ENCODE results near the gene TPPP2. TPM values are rescaled to one million over a fixed set of nuclear protein-coding genes. Genes with fewer than 3 reads are reported as not detected.
"Not testable (repeated sequence)": the region's sequence is repeated elsewhere in the genome, so short reads cannot be mapped to it uniquely, and the experiment has no call there.

Gene TPPP2
- polyA plus RNA-seq, 4 donors: 0.10 to 0.34 TPM; not detected in 2

GRCh38 chr14:21038441-21039422 is 8.7 kb downstream of the TPPP2 start:
- Histone ChIP-seq H3K27me3 (ENCODE audit: control insufficient read depth in 3 of 3, insufficient read depth in 3 of 3, low read length in 3 of 3) (no peaks in the 10 kb centered on the region), H3K9me3 (ENCODE audit: control insufficient read depth in 2 of 2, insufficient read depth in 1 of 2, low read depth in 1 of 2, low read length in 1 of 2) (no peaks in the 10 kb centered on the region), H3K27ac (ENCODE audit: low read depth in 1 of 3, low read length in 2 of 3) (peak overlapping the region in 2 of 3 donors; percentile 30 to 69), H3K4me3 (ENCODE audit: low read depth in 1 of 3, low read length in 3 of 3) (no peak overlapping the region), H3K36me3 (ENCODE audit: control insufficient read depth in 3 of 3, insufficient read depth in 2 of 3, low read depth in 1 of 3, low read length in 3 of 3) (no peaks in the 10 kb centered on the region), H3K4me1 (ENCODE audit: control insufficient read depth in 3 of 3, insufficient read depth in 2 of 3, low read depth in 1 of 3, low read length in 2 of 3) (peaks cover 0 to 34% (median 5%) of the 10 kb centered on the region in 3 donors)
- peak; percentile 69 to 76 for DNase-seq
- 12 to 25% (median 20%) methylated on average over 10 of the region's 10 CpGs for WGBS, 3 donors
- FAIRE-seq: no peak

- Histone ChIP-seq H3K36me3 (ENCODE audit: control insufficient read depth in 3 of 3, insufficient read depth in 2 of 3, low read depth in 1 of 3, low read length in 3 of 3) (no peaks in the 10 kb centered on the region), H3K27me3 (ENCODE audit: control insufficient read depth in 3 of 3, insufficient read depth in 3 of 3, low read length in 3 of 3) (no peaks in the 10 kb centered on the region), H3K9me3 (ENCODE audit: control insufficient read depth in 2 of 2, insufficient read depth in 1 of 2, low read depth in 1 of 2, low read length in 1 of 2) (no peaks in the 10 kb centered on the region), H3K27ac (ENCODE audit: low read depth in 1 of 3, low read length in 2 of 3) (peak overlapping the region in 2 of 3 donors; percentile 30 to 69), H3K4me1 (ENCODE audit: control insufficient read depth in 3 of 3, insufficient read depth in 2 of 3, low read depth in 1 of 3, low read length in 2 of 3) (peaks cover 0 to 37% (median 5%) of the 10 kb centered on the region in 3 donors), H3K4me3 (ENCODE audit: low read depth in 1 of 3, low read length in 3 of 3) (no peak overlapping the region)
- DNase-seq: peak; percentile 68 to 78
- 44 to 50% (median 45%) methylated on average over 8 of the region's 8 CpGs for WGBS, 3 donors
- no peak for FAIRE-seq
Observed at GRCh38 chr14:21039585-21040369, 9.8 kb downstream of the TPPP2 start.

GRCh38 chr14:21040370-21040925 is 10.4 kb downstream of the TPPP2 start:
- no peaks in the 10 kb centered on the region for H3K9me3 ChIP-seq (ENCODE audit: control insufficient read depth in 2 of 2, insufficient read depth in 1 of 2, low read depth in 1 of 2, low read length in 1 of 2)
- H3K27ac ChIP-seq (ENCODE audit: low read depth in 1 of 3, low read length in 2 of 3): no peak overlapping the region
- H3K27me3 ChIP-seq (ENCODE audit: control insufficient read depth in 3 of 3, insufficient read depth in 3 of 3, low read length in 3 of 3): no peaks in the 10 kb centered on the region
- DNase-seq: no peak
- 75 to 80% (median 77%) methylated on average over 8 of the region's 8 CpGs for WGBS, 3 donors
- no peak overlapping the region for H3K4me3 ChIP-seq (ENCODE audit: low read depth in 1 of 3, low read length in 3 of 3)
- peaks cover 0 to 37% (median 5%) of the 10 kb centered on the region in 3 donors for H3K4me1 ChIP-seq (ENCODE audit: control insufficient read depth in 3 of 3, insufficient read depth in 2 of 3, low read depth in 1 of 3, low read length in 2 of 3)
- FAIRE-seq: no peak
- H3K36me3 ChIP-seq (ENCODE audit: control insufficient read depth in 3 of 3, insufficient read depth in 2 of 3, low read depth in 1 of 3, low read length in 3 of 3): no peaks in the 10 kb centered on the region

- not testable (repeated sequence) for H3K9me3 ChIP-seq (ENCODE audit: control insufficient read depth in 2 of 2, insufficient read depth in 1 of 2, low read depth in 1 of 2, low read length in 1 of 2); DNase-seq; FAIRE-seq; H3K4me3 ChIP-seq (ENCODE audit: low read depth in 1 of 3, low read length in 3 of 3); H3K27me3 ChIP-seq (ENCODE audit: control insufficient read depth in 3 of 3, insufficient read depth in 3 of 3, low read length in 3 of 3); H3K27ac ChIP-seq (ENCODE audit: low read depth in 1 of 3, low read length in 2 of 3); H3K36me3 ChIP-seq (ENCODE audit: control insufficient read depth in 3 of 3, insufficient read depth in 2 of 3, low read depth in 1 of 3, low read length in 3 of 3)
- WGBS, 3 donors: 73 to 83% (median 76%) methylated on average over 3 of the region's 3 CpGs
- H3K4me1 ChIP-seq (ENCODE audit: control insufficient read depth in 3 of 3, insufficient read depth in 2 of 3, low read depth in 1 of 3, low read length in 2 of 3): peaks cover 0 to 37% (median 5%) of the 10 kb centered on the region in 3 donors
Observed at GRCh38 chr14:21040941-21041340, 10.9 kb downstream of the TPPP2 start.

GRCh38 chr14:21041676-21042433 is 11.8 kb downstream of the TPPP2 start, which contains the start of gene RNASE7:
Gene RNASE7, plus strand, starts transcription at chr14:21042362. Its CDS starts 631 bp downstream, at chr14:21042993.
- Histone ChIP-seq H3K4me3 (ENCODE audit: low read depth in 1 of 3, low read length in 3 of 3) (no peak within 1 kb of the TSS), H3K9me3 (ENCODE audit: control insufficient read depth in 2 of 2, insufficient read depth in 1 of 2, low read depth in 1 of 2, low read length in 1 of 2) (no peaks in the 10 kb centered on the region), H3K27ac (ENCODE audit: low read depth in 1 of 3, low read length in 2 of 3) (no peak within 1 kb of the TSS), H3K27me3 (ENCODE audit: control insufficient read depth in 3 of 3, insufficient read depth in 3 of 3, low read length in 3 of 3) (no peaks in the 10 kb centered on the region), H3K4me1 (ENCODE audit: control insufficient read depth in 3 of 3, insufficient read depth in 2 of 3, low read depth in 1 of 3, low read length in 2 of 3) (peaks cover 0 to 33% (median 5%) of the 10 kb centered on the region in 3 donors), H3K36me3 (ENCODE audit: control insufficient read depth in 3 of 3, insufficient read depth in 2 of 3, low read depth in 1 of 3, low read length in 3 of 3) (no peaks in the 10 kb centered on the region)
- FAIRE-seq: no peak
- DNase-seq: no peak
- WGBS, 3 donors: 68 to 79% (median 78%) methylated on average over 11 of the region's 11 CpGs

- DNase-seq (no peak), FAIRE-seq (no peak)
- Histone ChIP-seq H3K36me3 (ENCODE audit: control insufficient read depth in 3 of 3, insufficient read depth in 2 of 3, low read depth in 1 of 3, low read length in 3 of 3) (no peaks in the 10 kb centered on the region), H3K27me3 (ENCODE audit: control insufficient read depth in 3 of 3, insufficient read depth in 3 of 3, low read length in 3 of 3) (no peaks in the 10 kb centered on the region), H3K4me3 (ENCODE audit: low read depth in 1 of 3, low read length in 3 of 3) (no peak overlapping the region), H3K4me1 (ENCODE audit: control insufficient read depth in 3 of 3, insufficient read depth in 2 of 3, low read depth in 1 of 3, low read length in 2 of 3) (peaks cover 0 to 29% (median 5%) of the 10 kb centered on the region in 3 donors), H3K9me3 (ENCODE audit: control insufficient read depth in 2 of 2, insufficient read depth in 1 of 2, low read depth in 1 of 2, low read length in 1 of 2) (no peaks in the 10 kb centered on the region), H3K27ac (ENCODE audit: low read depth in 1 of 3, low read length in 2 of 3) (no peak overlapping the region)
- WGBS, 3 donors: 62 to 67% (median 65%) methylated on average over 8 of the region's 8 CpGs
Observed at GRCh38 chr14:21042918-21043317, 12.9 kb downstream of the TPPP2 start.

- 29 to 60% (median 44%) methylated on average over 2 of the region's 2 CpGs for WGBS, 3 donors
Observed at GRCh38 chr14:21043387-21043973, 13.5 kb downstream of the TPPP2 start.

More at GRCh38 chr14:21043387-21043973, 13.5 kb downstream of the TPPP2 start:
- Histone ChIP-seq H3K9me3 (ENCODE audit: control insufficient read depth in 2 of 2, insufficient read depth in 1 of 2, low read depth in 1 of 2, low read length in 1 of 2) (no peaks in the 10 kb centered on the region), H3K4me3 (ENCODE audit: low read depth in 1 of 3, low read length in 3 of 3) (no peak overlapping the region), H3K27ac (ENCODE audit: low read depth in 1 of 3, low read length in 2 of 3) (no peak overlapping the region), H3K36me3 (ENCODE audit: control insufficient read depth in 3 of 3, insufficient read depth in 2 of 3, low read depth in 1 of 3, low read length in 3 of 3) (no peaks in the 10 kb centered on the region), H3K4me1 (ENCODE audit: control insufficient read depth in 3 of 3, insufficient read depth in 2 of 3, low read depth in 1 of 3, low read length in 2 of 3) (peaks cover 0 to 23% (median 5%) of the 10 kb centered on the region in 3 donors), H3K27me3 (ENCODE audit: control insufficient read depth in 3 of 3, insufficient read depth in 3 of 3, low read length in 3 of 3) (no peaks in the 10 kb centered on the region)
- no peak for FAIRE-seq
- DNase-seq: no peak
